IMR-90 (cell line): ENCODE data around the gene MRPL49.

ENCODE experiments used
- BHLHE40 ChIP-seq: fragments of 150-350 bp; IDR thresholded peaks from 2 replicates; pipeline ENCODE4 v1.6.1; 2016; ENCODE audit warnings: mild to moderate bottlenecking, low read depth, low read length
- CTCF ChIP-seq: conservative IDR thresholded peaks from 2 replicates; pipeline ENCODE4 v1.5.1; 2012; ENCODE audit warnings: mild to moderate bottlenecking, low read depth, low read length, improper control_type of control experiment
- FOS ChIP-seq: fragments of 150-350 bp; IDR thresholded peaks from 2 replicates; pipeline ENCODE4 v1.6.1; 2016; ENCODE audit warnings: low read depth, low read length
- MAFK ChIP-seq: IDR thresholded peaks from 2 replicates; pipeline ENCODE4 v1.6.1; 2012; ENCODE audit warnings: low read depth, low read length, improper control_type of control experiment
- MAZ ChIP-seq: IDR thresholded peaks from 2 replicates; pipeline ENCODE4 v1.6.1; 2012; ENCODE audit warnings: low read depth, mild to moderate bottlenecking, low read length, improper control_type of control experiment, moderate library complexity, borderline replicate concordance
- MXI1 ChIP-seq: IDR thresholded peaks from 2 replicates; pipeline ENCODE4 v1.6.1; 2012; ENCODE audit warnings: low read depth, mild to moderate bottlenecking, low read length, moderate library complexity, borderline replicate concordance
- NFE2L2 ChIP-seq: fragments of 150-350 bp; IDR thresholded peaks from 2 replicates; pipeline ENCODE4 v1.6.1; 2016; ENCODE audit warnings: low read depth, mild to moderate bottlenecking, low read length
- POLR2A ChIP-seq: IDR thresholded peaks from 2 replicates; pipeline ENCODE4 v1.6.1; 2012; ENCODE audit warnings: mild to moderate bottlenecking, low read depth, low read length
- RAD21 ChIP-seq: IDR thresholded peaks from 2 replicates; pipeline ENCODE4 v1.6.1; 2012; ENCODE audit warnings: low read length, improper control_type of control experiment
- TF ChIP-seq, protein P1 (sequence below): fragments of 150-350 bp; IDR thresholded peaks from 2 replicates; pipeline ENCODE4 v1.6.1; 2017; ENCODE audit warnings: mild to moderate bottlenecking, antibody characterized with exemption, low read length, low read depth

DNA sequence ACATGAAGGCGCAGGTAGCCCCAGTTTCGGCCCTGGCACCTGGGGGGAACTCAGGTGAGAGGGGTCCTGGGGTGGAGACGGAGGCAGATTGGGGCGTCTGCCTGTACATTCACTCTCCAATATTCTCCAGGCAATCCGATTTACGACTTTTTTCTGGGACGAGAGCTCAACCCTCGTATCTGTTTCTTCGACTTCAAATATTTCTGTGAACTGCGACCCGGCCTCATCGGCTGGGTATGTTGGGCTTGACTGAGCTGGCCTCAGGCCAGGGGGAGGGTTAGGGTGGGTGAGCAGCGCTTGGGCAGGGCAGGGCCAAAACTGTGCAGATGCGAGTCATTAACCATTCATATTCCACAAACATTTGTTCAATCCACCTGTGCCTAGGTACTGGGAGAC, 8.8 kb upstream of the MRPL49 start:
- TF ChIP-seq CTCF, result no peak
- no peak for TF ChIP-seq MAZ
- no peak for TF ChIP-seq FOS
- TF ChIP-seq POLR2A, result no peak
- no peak for TF ChIP-seq BHLHE40
- no peak for TF ChIP-seq MXI1
- TF ChIP-seq, protein P1, sequence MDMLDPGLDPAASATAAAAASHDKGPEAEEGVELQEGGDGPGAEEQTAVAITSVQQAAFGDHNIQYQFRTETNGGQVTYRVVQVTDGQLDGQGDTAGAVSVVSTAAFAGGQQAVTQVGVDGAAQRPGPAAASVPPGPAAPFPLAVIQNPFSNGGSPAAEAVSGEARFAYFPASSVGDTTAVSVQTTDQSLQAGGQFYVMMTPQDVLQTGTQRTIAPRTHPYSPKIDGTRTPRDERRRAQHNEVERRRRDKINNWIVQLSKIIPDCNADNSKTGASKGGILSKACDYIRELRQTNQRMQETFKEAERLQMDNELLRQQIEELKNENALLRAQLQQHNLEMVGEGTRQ, result no peak
- no peak for TF ChIP-seq RAD21
- TF ChIP-seq NFE2L2, result no peak
- no peak for TF ChIP-seq MAFK
